Gastrocnemius medialis (tissue), 4 donors: ENCODE results near the gene ALAS2.

Source experiments
- CTCF ChIP-seq, 5 experiments: fragments of 450-650 bp in 3 of 5; fragments of 200-600 bp in 2 of 5; sonication (generic) in 2 of 5; IDR thresholded peaks in 4 of 5; conservative IDR thresholded peaks in 1 of 5; 1 replicate in 4 of 5; 2 replicates in 1 of 5; pipeline ENCODE4 v1.5.1; 2016 to 2019; ENCODE audit warnings: antibody characterized with exemption in 5 of 5, mild to moderate bottlenecking in 3 of 5, moderate library complexity in 3 of 5
- POLR2A ChIP-seq, 2 donors: fragments of 450-650 bp; IDR thresholded peaks; one replicate each; pipeline ENCODE4 v1.6.1; 2017; ENCODE audit warnings: antibody characterized with exemption in 2 of 2, mild to moderate bottlenecking in 2 of 2, moderate library complexity in 2 of 2

- TF ChIP-seq CTCF (IDR thresholded peaks at IDR 0.05 in 4 of 5, conservative IDR thresholded peaks at IDR 0.05 in 1 of 5) (no peak), POLR2A (IDR thresholded peaks at IDR 0.05) (no peak)
Measured at GRCh38 chrX:55028611-55029010, 2.2 kb downstream of the ALAS2 start.
